ENCODE measurements around the gene MOB1B. TPM values are rescaled to one million over a fixed set of nuclear protein-coding genes. Genes with fewer than 3 reads are reported as not detected.
"Not testable (repeated sequence)": the region's sequence is repeated elsewhere in the genome, so short reads cannot be mapped to it uniquely, and the experiment has no call there.

Gene MOB1B
- total RNA-seq, 1 donor from 2014 or later: 9.5 TPM

GRCh38 chr4:70948665-70949260, 46.6 kb downstream of the MOB1B start:
- no peak for DNase-seq (ENCODE audit: low read depth in 2 of 2)

GRCh38 chr4:70954032-70954431, 51.9 kb downstream of the MOB1B start:
- DNase-seq (ENCODE audit: low read depth in 2 of 2): no peak

- DNase-seq (ENCODE audit: low read depth in 2 of 2): no peak
These were observed 54.5 kb downstream of the MOB1B start for GRCh38 chr4:70956549-70957210.

- no peak for DNase-seq (ENCODE audit: low read depth in 2 of 2)
These were observed 56.5 kb downstream of the MOB1B start for GRCh38 chr4:70958681-70959080.

GRCh38 chr4:70969076-70969475, 66.9 kb downstream of the MOB1B start:
- no peak for DNase-seq (ENCODE audit: low read depth in 2 of 2)

GRCh38 chr4:70976252-70976651, 74.1 kb downstream of the MOB1B start:
- no peak for DNase-seq (ENCODE audit: low read depth in 2 of 2)

GRCh38 chr4:70979445-70980008, 77.4 kb downstream of the MOB1B start:
- peak; percentile 10 to 58 for DNase-seq (ENCODE audit: low read depth in 2 of 2)

GRCh38 chr4:70980196-70980595, 78.0 kb downstream of the MOB1B start:
- no peak for DNase-seq (ENCODE audit: low read depth in 2 of 2)

GRCh38 chr4:70984106-70984505, 81.9 kb downstream of the MOB1B start:
- no peak for DNase-seq (ENCODE audit: low read depth in 2 of 2)

GRCh38 chr4:70984589-70984988, 82.4 kb downstream of the MOB1B start:
- DNase-seq (ENCODE audit: low read depth in 2 of 2): no peak

GRCh38 chr4:70991596-70991995, 89.4 kb downstream of the MOB1B start:
- DNase-seq (ENCODE audit: low read depth in 2 of 2): no peak

GRCh38 chr4:70992391-70992881, 90.3 kb downstream of the MOB1B start:
- DNase-seq (ENCODE audit: low read depth in 2 of 2): no peak

GRCh38 chr4:70993181-70994068, 91.3 kb downstream of the MOB1B start, which contains the start of gene DCK:
Gene DCK, plus strand, starts transcription at chr4:70993649. Its CDS starts 187 bp downstream, at chr4:70993836.
- peak; percentile 90 to 92 for DNase-seq (ENCODE audit: low read depth in 2 of 2)

GRCh38 chr4:70994069-70994366, 91.8 kb downstream of the MOB1B start:
- no peak for DNase-seq (ENCODE audit: low read depth in 2 of 2)

GRCh38 chr4:70994387-70995099, 92.4 kb downstream of the MOB1B start:
- DNase-seq (ENCODE audit: low read depth in 2 of 2): no peak

GRCh38 chr4:70996018-70996360, 93.8 kb downstream of the MOB1B start:
- DNase-seq (ENCODE audit: low read depth in 2 of 2): no peak

- DNase-seq (ENCODE audit: low read depth in 2 of 2): no peak
These were observed 94.9 kb downstream of the MOB1B start for GRCh38 chr4:70997036-70997435.

- DNase-seq (ENCODE audit: low read depth in 2 of 2): no peak
These were observed 95.4 kb downstream of the MOB1B start for GRCh38 chr4:70997546-70997945.

- DNase-seq (ENCODE audit: low read depth in 2 of 2): not testable (repeated sequence)
These were observed 97.5 kb downstream of the MOB1B start for GRCh38 chr4:70999639-71000038.

- DNase-seq (ENCODE audit: low read depth in 2 of 2): not testable (repeated sequence)
These were observed 99.2 kb downstream of the MOB1B start for GRCh38 chr4:71001363-71001762.

GRCh38 chr4:71004281-71004851, 102.2 kb downstream of the MOB1B start:
- no peak for DNase-seq (ENCODE audit: low read depth in 2 of 2)
